HT-29 (cell line): ENCODE measurements around the gene ANKRD31. TPM values are rescaled to one million over a fixed set of nuclear protein-coding genes. Genes with fewer than 3 reads are reported as not detected.
"Not testable (repeated sequence)": the region's sequence is repeated elsewhere in the genome, so short reads cannot be mapped to it uniquely, and the experiment has no call there.

Experiments
- DNase-seq: peaks from one replicate; pipeline ENCODE4 v3.0.0-alpha.2; 2015; ENCODE audit warnings: low spot score
- total RNA-seq: library from RNA; depleted of rRNA; stranded (reverse); fragments of >200 nt; shearing (Covaris generic); gene quantifications from 2 replicates; pipeline ENCODE4 v1.2.3, GENCODE V29; 2014

The ANKRD31 gene
- total RNA-seq, 1 experiment from 2014 or later = not detected

- no peak for DNase-seq
Observed at GRCh38 chr5:75142566-75143136, 94.0 kb downstream of the ANKRD31 start.

GRCh38 chr5:75140277-75140676 lies 96.4 kb downstream of the ANKRD31 start:
- no peak for DNase-seq

GRCh38 chr5:75138689-75139088 lies 98.0 kb downstream of the ANKRD31 start:
- DNase-seq = no peak

- DNase-seq = no peak
Observed at GRCh38 chr5:75130818-75131349, 105.8 kb downstream of the ANKRD31 start.

GRCh38 chr5:75116856-75117255 lies 119.8 kb downstream of the ANKRD31 start:
- no peak for DNase-seq

- not testable (repeated sequence) for DNase-seq
Observed at GRCh38 chr5:75114311-75114710, 122.4 kb downstream of the ANKRD31 start.

- no peak for DNase-seq
Observed at GRCh38 chr5:75113354-75114113, 123.1 kb downstream of the ANKRD31 start.

GRCh38 chr5:75108931-75109596 lies 127.6 kb downstream of the ANKRD31 start:
- no peak for DNase-seq

GRCh38 chr5:75108515-75108914 lies 128.2 kb downstream of the ANKRD31 start:
- DNase-seq = no peak

GRCh38 chr5:75095956-75096355 lies 140.7 kb downstream of the ANKRD31 start:
- not testable (repeated sequence) for DNase-seq

GRCh38 chr5:75091597-75091996 lies 145.1 kb downstream of the ANKRD31 start:
- no peak for DNase-seq

GRCh38 chr5:75089662-75090061 lies 147.0 kb downstream of the ANKRD31 start:
- no peak for DNase-seq

- DNase-seq = no peak
Observed at GRCh38 chr5:75089137-75089536, 147.5 kb downstream of the ANKRD31 start.

GRCh38 chr5:75088648-75089047 lies 148.0 kb downstream of the ANKRD31 start:
- DNase-seq = no peak

GRCh38 chr5:75081510-75081909 lies 155.2 kb downstream of the ANKRD31 start:
- no peak for DNase-seq

GRCh38 chr5:75079346-75079745 lies 157.3 kb downstream of the ANKRD31 start:
- DNase-seq = not testable (repeated sequence)

GRCh38 chr5:75078027-75078426 lies 158.7 kb downstream of the ANKRD31 start:
- no peak for DNase-seq

- DNase-seq = no peak
Observed at GRCh38 chr5:75072061-75072460, 164.6 kb downstream of the ANKRD31 start.

GRCh38 chr5:75071100-75071499 lies 165.6 kb downstream of the ANKRD31 start:
- no peak for DNase-seq

GRCh38 chr5:75067434-75067833 lies 169.2 kb downstream of the ANKRD31 start:
- no peak for DNase-seq

GRCh38 chr5:75062925-75063531 lies 173.7 kb downstream of the ANKRD31 start:
- DNase-seq = no peak

- DNase-seq = no peak
Observed at GRCh38 chr5:75059912-75060545, 176.6 kb downstream of the ANKRD31 start.
